ENCODE results near the gene COL11A2.

DNA sequence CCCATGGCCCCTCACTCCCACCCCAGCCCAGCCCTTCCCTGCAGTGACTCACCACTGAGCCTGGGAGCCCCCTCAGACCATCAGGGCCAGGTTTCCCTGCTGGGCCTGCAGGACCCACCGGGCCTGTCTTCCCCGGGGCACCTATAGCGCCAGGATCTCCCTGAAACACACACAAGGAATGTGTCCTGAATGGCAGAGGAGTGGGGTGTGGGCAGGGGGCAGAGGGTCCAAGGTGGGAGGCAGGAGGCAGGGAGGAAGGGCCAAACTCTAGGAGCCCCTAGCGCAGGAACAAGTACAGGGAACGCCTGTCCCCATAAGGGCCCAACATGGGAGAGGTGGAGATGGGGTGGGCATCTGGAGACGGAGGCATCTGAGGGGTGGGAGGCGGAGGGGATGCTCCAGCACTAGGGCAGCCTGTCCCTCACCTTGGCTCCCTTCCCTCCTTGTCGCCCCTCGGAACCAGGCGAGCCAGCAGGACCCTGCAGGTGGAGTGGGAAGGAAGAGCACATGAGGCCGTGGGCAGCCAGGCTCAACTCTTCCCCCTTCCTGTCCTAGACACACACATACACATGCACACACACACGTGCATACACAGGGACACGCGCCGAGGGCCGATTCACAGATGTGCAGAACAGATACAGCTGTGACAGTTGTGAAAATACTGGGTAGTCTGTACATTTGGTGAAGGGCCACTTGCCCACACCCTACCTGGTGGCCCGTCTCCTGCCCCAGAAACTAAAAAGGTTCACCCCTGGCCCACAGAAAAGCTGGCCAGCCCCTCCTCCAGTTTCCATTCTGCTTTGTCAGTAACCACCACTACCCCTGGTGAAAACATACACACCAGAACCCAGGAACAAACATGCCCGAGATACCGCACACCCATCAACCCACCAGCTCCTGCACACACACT, 24.6 kb downstream of the COL11A2 start:
- no peak for TF ChIP-seq EZH2 (IDR thresholded peaks at IDR 0.05; ENCODE audit: borderline replicate concordance, insufficient read depth, low read length, poor library complexity, severe bottlenecking)
- no peak for TF ChIP-seq EP300 (conservative IDR thresholded peaks at IDR 0.05; ENCODE audit: poor library complexity, severe bottlenecking)
- TF ChIP-seq CTCF (IDR thresholded peaks at IDR 0.05; ENCODE audit: poor library complexity, severe bottlenecking) = no peak
- no peak for TF ChIP-seq TAF1 (IDR thresholded peaks at IDR 0.05; ENCODE audit: low read depth)
- no peak for TF ChIP-seq REST (IDR thresholded peaks at IDR 0.05; ENCODE audit: borderline replicate concordance)
- no peak for TF ChIP-seq POLR2AphosphoS5 (IDR thresholded peaks at IDR 0.05)
